HEK293 (cell line): ENCODE measurements around the gene CTRB1.
A peak's percentile ranks its signal among the peaks of the same experiment; 100 is the strongest.

ENCODE experiments used
- CTCF ChIA-PET: fragments of 350-600 bp; formaldehyde crosslinking; extraction: SDS; loops from one replicate; lab custom pipeline; 2021; ENCODE audit warnings: antibody characterized with exemption; lab: Yijun Ruan, JAX
- POLR2A ChIA-PET: fragments of 300-600 bp; formaldehyde crosslinking; extraction: SDS; loops from one replicate; lab custom pipeline; 2020; ENCODE audit warnings: antibody characterized with exemption, inconsistent platforms; lab: Yijun Ruan, JAX
- H3K27ac ChIP-seq: fragments of 200-500 bp; sonication (Bioruptor generic); 2 replicates; pipeline ENCODE4 v1.5.1; 2014; ENCODE audit warnings: low read depth, low read length, control low read depth, inconsistent platforms; ENCODE audit errors: extremely low read depth
- H3K36me3 ChIP-seq, 2 experiments: fragments of 200-500 bp in 1 of 2; sonication (Bioruptor generic) in 1 of 2; 1 replicate in 1 of 2; 2 replicates in 1 of 2; pipeline ENCODE4 v1.5.1; 2014 to 2017; ENCODE audit warnings: inconsistent platforms in 2 of 2, low read length in 2 of 2; ENCODE audit not compliant: control insufficient read depth in 2 of 2, insufficient read depth in 1 of 2
- H3K4me1 ChIP-seq: fragments of 200-500 bp; sonication (Bioruptor generic); 2 replicates; pipeline ENCODE4 v1.5.1; 2014; ENCODE audit warnings: mild to moderate bottlenecking, low read length, inconsistent platforms; ENCODE audit not compliant: control insufficient read depth, insufficient read depth
- H3K4me3 ChIP-seq: 2 replicates; pipeline ENCODE4 v1.5.1; 2011; ENCODE audit warnings: low read depth, mild to moderate bottlenecking, control low read depth, low read length, moderate library complexity
- H3K9me3 ChIP-seq: fragments of 200-500 bp; sonication (Bioruptor generic); 2 replicates; pipeline ENCODE4 v1.5.1; 2014; ENCODE audit warnings: low read depth, low read length, inconsistent platforms; ENCODE audit not compliant: control insufficient read depth, insufficient read depth
- GLIS1 ChIP-seq: fragments of 450-650 bp; formaldehyde crosslinking; IDR thresholded peaks from 2 replicates; pipeline ENCODE4 v1.5.1; 2016; ENCODE audit warnings: missing biosample characterization, missing genetic modification characterization
- HOXA7 ChIP-seq: sonication (generic); formaldehyde crosslinking; IDR thresholded peaks from 2 replicates; pipeline ENCODE4 v1.8.1; 2022; ENCODE audit warnings: missing genetic modification reagents, borderline replicate concordance
- KLF8 ChIP-seq: fragments of 450-650 bp; formaldehyde crosslinking; IDR thresholded peaks from 2 replicates; pipeline ENCODE4 v1.5.1; 2016; ENCODE audit warnings: missing biosample characterization, missing genetic modification characterization
- OVOL3 ChIP-seq: fragments of 450-650 bp; formaldehyde crosslinking; IDR thresholded peaks from 2 replicates; pipeline ENCODE4 v1.5.1; 2016; ENCODE audit warnings: missing biosample characterization, missing genetic modification characterization
- REPIN1 ChIP-seq: fragments of 450-650 bp; formaldehyde crosslinking; IDR thresholded peaks from 2 replicates; pipeline ENCODE4 v1.5.1; 2017; ENCODE audit warnings: missing biosample characterization, missing genetic modification characterization, low read depth
- SALL2 ChIP-seq: fragments of 450-650 bp; formaldehyde crosslinking; IDR thresholded peaks from 2 replicates; pipeline ENCODE4 v1.5.0; 2017; ENCODE audit warnings: missing biosample characterization, mild to moderate bottlenecking, missing genetic modification characterization, borderline replicate concordance
- SP7 ChIP-seq: fragments of 450-650 bp; formaldehyde crosslinking; IDR thresholded peaks from 2 replicates; pipeline ENCODE4 v1.5.1; 2016; ENCODE audit warnings: missing biosample characterization, missing genetic modification characterization
- TCF7L2 ChIP-seq: IDR thresholded peaks from 2 replicates; pipeline ENCODE4 v1.6.1; 2011; ENCODE audit warnings: low read depth, mild to moderate bottlenecking, inconsistent platforms, low read length, moderate library complexity, borderline replicate concordance
- YY2 ChIP-seq: fragments of 450-650 bp; formaldehyde crosslinking; IDR thresholded peaks from 2 replicates; pipeline ENCODE4 v1.5.1; 2016; ENCODE audit warnings: missing biosample characterization, missing genetic modification characterization
- ZNF121 ChIP-seq: fragments of 450-650 bp; formaldehyde crosslinking; IDR thresholded peaks from 2 replicates; pipeline ENCODE4 v1.5.1; 2016; ENCODE audit warnings: missing biosample characterization, missing genetic modification characterization
- ZNF155 ChIP-seq: fragments of 450-650 bp; formaldehyde crosslinking; IDR thresholded peaks from 2 replicates; pipeline ENCODE4 v1.5.1; 2016; ENCODE audit warnings: missing biosample characterization, missing genetic modification characterization
- ZNF175 ChIP-seq: fragments of 450-650 bp; formaldehyde crosslinking; IDR thresholded peaks from 2 replicates; pipeline ENCODE4 v1.5.1; 2016; ENCODE audit warnings: missing biosample characterization, missing genetic modification characterization
- ZNF221 ChIP-seq: fragments of 450-650 bp; formaldehyde crosslinking; IDR thresholded peaks from 2 replicates; pipeline ENCODE4 v1.5.1; 2017; ENCODE audit warnings: missing biosample characterization, missing genetic modification characterization, borderline replicate concordance
- ZNF23 ChIP-seq: fragments of 450-650 bp; formaldehyde crosslinking; IDR thresholded peaks from 2 replicates; pipeline ENCODE4 v1.5.1; 2016; ENCODE audit warnings: missing biosample characterization, missing genetic modification characterization, borderline replicate concordance
- ZNF549 ChIP-seq: fragments of 450-650 bp; IDR thresholded peaks from 2 replicates; pipeline ENCODE4 v1.5.1; 2018; ENCODE audit warnings: missing biosample characterization, missing genetic modification characterization, mild to moderate bottlenecking, inconsistent platforms, moderate library complexity
- ZNF624 ChIP-seq: fragments of 450-650 bp; formaldehyde crosslinking; IDR thresholded peaks from 2 replicates; pipeline ENCODE4 v1.5.1; 2017; ENCODE audit warnings: missing biosample characterization, missing genetic modification characterization
- ZNF76 ChIP-seq: fragments of 450-650 bp; formaldehyde crosslinking; IDR thresholded peaks from 2 replicates; pipeline ENCODE4; 2016; ENCODE audit warnings: low read depth, missing biosample characterization, missing genetic modification characterization, borderline replicate concordance
- ZSCAN23 ChIP-seq: fragments of 450-650 bp; formaldehyde crosslinking; IDR thresholded peaks from 2 replicates; pipeline ENCODE4 v1.5.1; 2016; ENCODE audit warnings: missing biosample characterization, missing genetic modification characterization
- ZXDB ChIP-seq: fragments of 450-650 bp; formaldehyde crosslinking; IDR thresholded peaks from 2 replicates; pipeline ENCODE4 v1.5.1; 2016; ENCODE audit warnings: missing biosample characterization, missing genetic modification characterization
- TF ChIP-seq, protein P1 (sequence below): sonication (generic); formaldehyde crosslinking; IDR thresholded peaks from 2 replicates; pipeline ENCODE4 v1.8.1; 2022; ENCODE audit warnings: mild to moderate bottlenecking, moderate library complexity, missing genetic modification reagents
- TF ChIP-seq, protein P2 (sequence below): fragments of 450-650 bp; formaldehyde crosslinking; conservative IDR thresholded peaks from 2 replicates; pipeline ENCODE4 v1.5.1; 2016; ENCODE audit warnings: low read depth, missing biosample characterization, missing genetic modification characterization
- TF ChIP-seq, protein P3 (sequence below): fragments of 450-650 bp; formaldehyde crosslinking; IDR thresholded peaks from 2 replicates; pipeline ENCODE4 v1.5.1; 2016; ENCODE audit warnings: missing biosample characterization, missing genetic modification characterization, low read depth
- TF ChIP-seq, protein P4 (sequence below): fragments of 450-650 bp; formaldehyde crosslinking; IDR thresholded peaks from 2 replicates; pipeline ENCODE4 v1.5.1; 2016; ENCODE audit warnings: missing biosample characterization, missing genetic modification characterization

The CTRB1 gene

DNA sequence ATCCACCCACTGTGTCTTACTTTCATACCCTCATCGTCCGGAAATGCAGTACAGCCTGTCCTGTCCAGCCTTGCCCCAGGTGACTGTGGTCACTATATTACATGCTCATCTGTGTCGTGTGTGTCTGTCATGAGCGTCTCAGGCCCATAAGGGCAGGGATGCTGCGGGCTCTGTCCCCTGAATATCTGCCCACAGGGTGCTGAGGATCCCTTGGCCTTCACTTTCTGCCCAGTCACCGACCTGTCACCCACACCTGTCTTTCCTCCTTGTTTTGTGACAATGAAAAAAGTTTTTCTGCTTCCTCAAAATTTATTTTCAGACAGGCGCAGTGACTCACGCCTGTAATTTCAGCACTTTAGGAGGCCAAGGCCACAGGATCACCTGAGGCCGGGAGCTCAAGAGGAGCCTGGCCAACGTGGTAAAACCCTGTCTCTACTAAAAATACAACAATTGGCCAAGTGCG, 1.4 kb upstream of the CTRB1 start:
- ChIA-PET CTCF (no interaction called here), POLR2A (interaction anchor here (0.7 kb wide), 1 partner anchor 19 kb away, joined by 4 read pairs; no protein-coding TSS in a partner anchor)
- Histone ChIP-seq H3K4me1 (no peaks in the 10 kb centered on the region), H3K36me3 (no peaks in the 10 kb centered on the region), H3K27ac (no peak overlapping the region), H3K4me3 (no peak overlapping the region), H3K9me3 (no peaks in the 10 kb centered on the region)
- TF ChIP-seq, protein P1, sequence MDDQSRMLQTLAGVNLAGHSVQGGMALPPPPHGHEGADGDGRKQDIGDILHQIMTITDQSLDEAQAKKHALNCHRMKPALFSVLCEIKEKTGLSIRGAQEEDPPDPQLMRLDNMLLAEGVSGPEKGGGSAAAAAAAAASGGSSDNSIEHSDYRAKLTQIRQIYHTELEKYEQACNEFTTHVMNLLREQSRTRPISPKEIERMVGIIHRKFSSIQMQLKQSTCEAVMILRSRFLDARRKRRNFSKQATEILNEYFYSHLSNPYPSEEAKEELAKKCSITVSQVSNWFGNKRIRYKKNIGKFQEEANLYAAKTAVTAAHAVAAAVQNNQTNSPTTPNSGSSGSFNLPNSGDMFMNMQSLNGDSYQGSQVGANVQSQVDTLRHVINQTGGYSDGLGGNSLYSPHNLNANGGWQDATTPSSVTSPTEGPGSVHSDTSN (CRISPR knock-in tag) = no peak
- no peak for TF ChIP-seq ZSCAN23
- TF ChIP-seq ZNF624 (tag by site-specific recombination) = no peak
- TF ChIP-seq ZNF155 (tag by site-specific recombination) = no peak
- TF ChIP-seq, protein P2, sequence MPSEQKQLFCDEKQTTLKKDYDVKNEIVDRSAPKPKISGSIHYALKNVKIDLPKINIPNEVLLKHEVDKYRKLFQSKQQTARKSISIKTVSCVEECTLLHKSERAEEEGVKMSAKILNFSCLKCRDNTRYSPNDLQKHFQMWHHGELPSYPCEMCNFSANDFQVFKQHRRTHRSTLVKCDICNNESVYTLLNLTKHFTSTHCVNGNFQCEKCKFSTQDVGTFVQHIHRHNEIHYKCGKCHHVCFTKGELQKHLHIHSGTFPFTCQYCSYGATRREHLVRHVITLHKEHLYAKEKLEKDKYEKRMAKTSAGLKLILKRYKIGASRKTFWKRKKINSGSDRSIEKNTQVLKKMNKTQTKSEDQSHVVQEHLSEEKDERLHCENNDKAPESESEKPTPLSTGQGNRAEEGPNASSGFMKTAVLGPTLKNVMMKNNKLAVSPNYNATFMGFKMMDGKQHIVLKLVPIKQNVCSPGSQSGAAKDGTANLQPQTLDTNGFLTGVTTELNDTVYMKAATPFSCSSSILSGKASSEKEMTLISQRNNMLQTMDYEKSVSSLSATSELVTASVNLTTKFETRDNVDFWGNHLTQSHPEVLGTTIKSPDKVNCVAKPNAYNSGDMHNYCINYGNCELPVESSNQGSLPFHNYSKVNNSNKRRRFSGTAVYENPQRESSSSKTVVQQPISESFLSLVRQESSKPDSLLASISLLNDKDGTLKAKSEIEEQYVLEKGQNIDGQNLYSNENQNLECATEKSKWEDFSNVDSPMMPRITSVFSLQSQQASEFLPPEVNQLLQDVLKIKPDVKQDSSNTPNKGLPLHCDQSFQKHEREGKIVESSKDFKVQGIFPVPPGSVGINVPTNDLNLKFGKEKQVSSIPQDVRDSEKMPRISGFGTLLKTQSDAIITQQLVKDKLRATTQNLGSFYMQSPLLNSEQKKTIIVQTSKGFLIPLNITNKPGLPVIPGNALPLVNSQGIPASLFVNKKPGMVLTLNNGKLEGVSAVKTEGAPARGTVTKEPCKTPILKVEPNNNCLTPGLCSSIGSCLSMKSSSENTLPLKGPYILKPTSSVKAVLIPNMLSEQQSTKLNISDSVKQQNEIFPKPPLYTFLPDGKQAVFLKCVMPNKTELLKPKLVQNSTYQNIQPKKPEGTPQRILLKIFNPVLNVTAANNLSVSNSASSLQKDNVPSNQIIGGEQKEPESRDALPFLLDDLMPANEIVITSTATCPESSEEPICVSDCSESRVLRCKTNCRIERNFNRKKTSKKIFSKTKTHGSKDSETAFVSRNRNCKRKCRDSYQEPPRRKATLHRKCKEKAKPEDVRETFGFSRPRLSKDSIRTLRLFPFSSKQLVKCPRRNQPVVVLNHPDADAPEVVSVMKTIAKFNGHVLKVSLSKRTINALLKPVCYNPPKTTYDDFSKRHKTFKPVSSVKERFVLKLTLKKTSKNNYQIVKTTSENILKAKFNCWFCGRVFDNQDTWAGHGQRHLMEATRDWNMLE = no peak
- TF ChIP-seq ZNF221 (tag by site-specific recombination) = no peak
- no peak for TF ChIP-seq ZNF175 (tag by site-specific recombination)

DNA sequence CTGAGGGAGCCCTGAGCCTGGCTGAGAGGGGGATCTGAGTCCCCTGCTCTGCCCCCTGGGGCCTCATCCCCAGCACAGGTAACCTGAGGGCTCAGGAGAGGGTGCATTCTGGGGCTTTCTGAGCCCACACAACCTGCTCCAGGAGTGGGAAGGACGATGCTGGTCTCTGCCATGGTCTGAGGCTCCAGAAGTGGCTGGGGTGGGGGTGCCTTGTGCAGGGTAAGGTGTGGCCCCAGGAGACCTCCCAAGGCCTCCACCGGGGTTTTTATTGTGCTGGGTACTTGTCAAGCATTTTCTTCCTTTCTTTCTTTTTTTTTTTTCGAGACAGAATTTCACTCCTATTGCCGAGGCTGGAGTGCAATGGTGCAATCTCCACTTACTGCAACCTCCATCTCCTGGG, 300 bp downstream of the CTRB1 start:
- peak; percentile 56 for TF ChIP-seq GLIS1 (tag by site-specific recombination)
- no peak for TF ChIP-seq HOXA7 (CRISPR knock-in tag)
- no peak for TF ChIP-seq ZNF549
- TF ChIP-seq ZNF121 = no peak
- ChIA-PET POLR2A (no interaction called here), CTCF (interaction anchor here (0.7 to 2.0 kb wide), 2 partner anchors 20 to 28 kb away, joined by 3 to 10 read pairs; no protein-coding TSS in a partner anchor)
- H3K27ac ChIP-seq = no peak overlapping the region
- H3K4me1 ChIP-seq = no peaks in the 10 kb centered on the region
- H3K4me3 ChIP-seq = no peak overlapping the region
- no peaks in the 10 kb centered on the region for H3K36me3 ChIP-seq
- no peaks in the 10 kb centered on the region for H3K9me3 ChIP-seq

DNA sequence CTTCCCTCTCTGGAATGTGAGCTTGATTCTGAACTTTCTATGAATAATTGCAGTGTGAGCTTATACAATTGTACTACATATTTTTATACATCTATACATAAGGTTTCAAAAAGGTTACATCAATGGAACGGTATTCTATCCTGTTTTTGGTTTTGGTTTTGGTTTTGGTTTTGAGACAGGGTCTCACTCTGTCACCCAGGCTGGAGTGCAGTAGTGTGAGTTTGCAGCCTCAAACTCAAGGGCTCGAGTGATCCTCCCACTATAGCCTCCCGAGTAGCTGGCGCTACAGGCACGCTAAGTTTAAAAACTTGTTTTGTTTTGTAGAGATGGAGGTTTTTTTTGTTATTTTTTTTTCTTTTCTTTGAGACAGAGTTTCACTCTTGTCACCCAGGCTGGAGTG, 1.1 kb downstream of the CTRB1 start:
- TF ChIP-seq REPIN1 (no peak), ZNF23 (no peak), YY2 (tag by site-specific recombination) (no peak), OVOL3 (tag by site-specific recombination) (no peak), SALL2 (tag by site-specific recombination) (no peak), KLF8 (tag by site-specific recombination) (no peak), TCF7L2 (no peak), ZXDB (tag by site-specific recombination) (no peak), ZNF76 (tag by site-specific recombination) (no peak), SP7 (tag by site-specific recombination) (no peak)
- TF ChIP-seq, protein P3, sequence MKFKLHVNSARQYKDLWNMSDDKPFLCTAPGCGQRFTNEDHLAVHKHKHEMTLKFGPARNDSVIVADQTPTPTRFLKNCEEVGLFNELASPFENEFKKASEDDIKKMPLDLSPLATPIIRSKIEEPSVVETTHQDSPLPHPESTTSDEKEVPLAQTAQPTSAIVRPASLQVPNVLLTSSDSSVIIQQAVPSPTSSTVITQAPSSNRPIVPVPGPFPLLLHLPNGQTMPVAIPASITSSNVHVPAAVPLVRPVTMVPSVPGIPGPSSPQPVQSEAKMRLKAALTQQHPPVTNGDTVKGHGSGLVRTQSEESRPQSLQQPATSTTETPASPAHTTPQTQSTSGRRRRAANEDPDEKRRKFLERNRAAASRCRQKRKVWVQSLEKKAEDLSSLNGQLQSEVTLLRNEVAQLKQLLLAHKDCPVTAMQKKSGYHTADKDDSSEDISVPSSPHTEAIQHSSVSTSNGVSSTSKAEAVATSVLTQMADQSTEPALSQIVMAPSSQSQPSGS (tag by site-specific recombination) = no peak
- TF ChIP-seq, protein P1 (CRISPR knock-in tag) = no peak
- TF ChIP-seq, protein P4, sequence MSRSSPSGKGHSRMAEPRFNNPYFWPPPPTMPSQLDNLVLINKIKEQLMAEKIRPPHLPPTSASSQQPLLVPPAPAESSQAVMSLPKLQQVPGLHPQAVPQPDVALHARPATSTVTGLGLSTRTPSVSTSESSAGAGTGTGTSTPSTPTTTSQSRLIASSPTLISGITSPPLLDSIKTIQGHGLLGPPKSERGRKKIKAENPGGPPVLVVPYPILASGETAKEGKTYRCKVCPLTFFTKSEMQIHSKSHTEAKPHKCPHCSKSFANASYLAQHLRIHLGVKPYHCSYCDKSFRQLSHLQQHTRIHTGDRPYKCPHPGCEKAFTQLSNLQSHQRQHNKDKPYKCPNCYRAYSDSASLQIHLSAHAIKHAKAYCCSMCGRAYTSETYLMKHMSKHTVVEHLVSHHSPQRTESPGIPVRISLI (tag by site-specific recombination) = no peak
- no peaks in the 10 kb centered on the region for H3K4me1 ChIP-seq
- no peaks in the 10 kb centered on the region for H3K9me3 ChIP-seq
- ChIA-PET CTCF (interaction anchor here (2.0 kb wide), 2 partner anchors 14 to 21 kb away, joined by 7 to 10 read pairs; no protein-coding TSS in a partner anchor), POLR2A (interaction anchor here (0.6 kb wide), 1 partner anchor 226 kb away, joined by 3 read pairs; no protein-coding TSS in a partner anchor)
- no peaks in the 10 kb centered on the region for H3K36me3 ChIP-seq
- no peak overlapping the region for H3K27ac ChIP-seq
- no peak overlapping the region for H3K4me3 ChIP-seq
